K562 (cell line): ENCODE results near the gene TRIO. TPM values are rescaled to one million over a fixed set of nuclear protein-coding genes. Genes with fewer than 3 reads are reported as not detected.

Experiments used
- ARID3B ChIP-seq: fragments of 250-450 bp; sonication (Bioruptor Pico); IDR thresholded peaks from 2 replicates; pipeline ENCODE4 v1.4.0; 2020; ENCODE audit warnings: borderline replicate concordance
- FOXP4 ChIP-seq: sonication (generic); formaldehyde crosslinking; IDR thresholded peaks from 2 replicates; pipeline ENCODE4 v1.8.0; 2022; ENCODE audit warnings: mild to moderate bottlenecking, missing genetic modification reagents, borderline replicate concordance
- IRF9 ChIP-seq: fragments of 450-650 bp; IDR thresholded peaks from 2 replicates; pipeline ENCODE4 v1.6.1; 2016; ENCODE audit warnings: missing biosample characterization, missing genetic modification characterization
- RBM15 ChIP-seq: fragments of 200-400 bp; formaldehyde crosslinking; IDR thresholded peaks from 2 replicates; pipeline ENCODE4 v1.6.1; 2018; ENCODE audit warnings: mild to moderate bottlenecking, low read length, moderate library complexity; ENCODE audit not compliant: insufficient read depth
- ZBTB2 ChIP-seq: fragments of 450-650 bp; IDR thresholded peaks from 2 replicates; pipeline ENCODE4 v1.6.1; 2016; ENCODE audit warnings: antibody characterized with exemption
- ZNF318 ChIP-seq, 2 experiments: fragments of 450-650 bp; IDR thresholded peaks; 2 replicates each; pipeline ENCODE4 v1.6.1; 2016; ENCODE audit warnings: mild to moderate bottlenecking in 2 of 2, borderline replicate concordance in 1 of 2, low read depth in 1 of 2, moderate library complexity in 1 of 2
- ZNF436 ChIP-seq: fragments of 250-450, 450-650 bp; sonication (Bioruptor Pico); formaldehyde crosslinking; IDR thresholded peaks from 2 replicates; pipeline ENCODE4 v1.7.0; 2020; ENCODE audit warnings: mild to moderate bottlenecking
- polyA plus RNA-seq, 8 experiments: library from polyadenylated mRNA; depleted of rRNA in 4 of 8; stranded (reverse) in 5 of 8; unstranded in 3 of 8; fragments of >200 nt; fragmentation: Nextera tagmentation in 2 of 8; fragmentation: Illumina TruSeq in 1 of 8; extraction: Ambion mirVana in 2 of 8; extraction: Trizol in 1 of 8; gene quantifications; 2 replicates each; pipeline versions ENCODE4 v1.2.1 to v1.2.3, GENCODE V29; 2011 to 2014; ENCODE audit warnings: inconsistent platforms in 1 of 8, missing spikeins in 1 of 8
- total RNA-seq, 7 experiments: library from RNA; depleted of rRNA in 6 of 7; stranded (reverse); fragments of >200 nt in 6 of 7; fragmentation: Illumina TruSeq in 2 of 7; extraction: Trizol in 2 of 7; gene quantifications; 2 replicates each; pipeline versions ENCODE4 v1.2.1 to v1.2.3, GENCODE V29; 2011 to 2021; ENCODE audit warnings: low replicate concordance in 1 of 7

TRIO gene
- total and polyA plus RNA-seq, 9 of the 15 experiments (the other 6 are each of a cell fraction or from before 2014, with no cell fraction given), result 0.24 to 5.0 (median 1.1) TPM

- TF ChIP-seq ZBTB2 (no peak), IRF9 (no peak), ZNF318 (IDR thresholded peaks at IDR 0.05; ENCODE audit: borderline replicate concordance in 1 of 2, low read depth in 1 of 2) (no peak), FOXP4 (CRISPR knock-in tag) (no peak), RBM15 (no peak), ARID3B (no peak), ZNF436 (CRISPR knock-in tag) (no peak)
These were observed 373.8 kb downstream of the TRIO start (continued) for GRCh38 chr5:14516901-14517300.
